GM19324 (cell line): ENCODE measurements around the gene DTYMK.

Experiments used
- ATAC-seq: cut with Tn5 transposase; IDR thresholded peaks from one replicate; pipeline ENCODE4 v1.9.1; 2021; ENCODE audit warnings: mild to moderate bottlenecking, moderate library complexity; ENCODE audit not compliant: unreplicated experiment, low FRiP score

Gene DTYMK

GRCh38 chr2:241708879-241709278 is 22.3 kb upstream of the DTYMK start:
- ATAC-seq = no peak

GRCh38 chr2:241706537-241706936 is 19.9 kb upstream of the DTYMK start:
- ATAC-seq = no peak

- ATAC-seq = no peak
Measured at GRCh38 chr2:241703032-241703604, 16.5 kb upstream of the DTYMK start.

GRCh38 chr2:241702155-241703031 is 15.8 kb upstream of the DTYMK start:
- peak; percentile 66 for ATAC-seq

GRCh38 chr2:241701399-241702154 is 15.0 kb upstream of the DTYMK start, which contains the start of gene ING5:
TSS of gene ING5 (plus strand) at chr2:241702039. CDS start at chr2:241702066, 27 bp downstream.
- ATAC-seq = peak; percentile 73

GRCh38 chr2:241701149-241701398 is 14.5 kb upstream of the DTYMK start:
- ATAC-seq = no peak

- ATAC-seq = no peak
Measured at GRCh38 chr2:241695651-241696050, 9.0 kb upstream of the DTYMK start.

GRCh38 chr2:241692448-241692847 is 5.8 kb upstream of the DTYMK start:
- no peak for ATAC-seq

- ATAC-seq = no peak
Measured at GRCh38 chr2:241690202-241690717, 3.6 kb upstream of the DTYMK start.

GRCh38 chr2:241689306-241689705 is 2.7 kb upstream of the DTYMK start:
- no peak for ATAC-seq

- ATAC-seq = peak; percentile 13
Measured at GRCh38 chr2:241686324-241686649, 328 bp downstream of the DTYMK start.

GRCh38 chr2:241680827-241681599 is 5.6 kb downstream of the DTYMK start:
- no peak for ATAC-seq

GRCh38 chr2:241680044-241680443 is 6.6 kb downstream of the DTYMK start:
- no peak for ATAC-seq

- no peak for ATAC-seq
Measured at GRCh38 chr2:241678784-241679540, 7.7 kb downstream of the DTYMK start.

GRCh38 chr2:241678307-241678706 is 8.3 kb downstream of the DTYMK start:
- ATAC-seq = no peak

GRCh38 chr2:241677392-241677791 is 9.2 kb downstream of the DTYMK start:
- no peak for ATAC-seq

GRCh38 chr2:241676665-241677064 is 9.9 kb downstream of the DTYMK start:
- ATAC-seq = no peak

GRCh38 chr2:241675885-241676284 is 10.7 kb downstream of the DTYMK start:
- no peak for ATAC-seq

- ATAC-seq = no peak
Measured at GRCh38 chr2:241673797-241674725, 12.6 kb downstream of the DTYMK start.
